ENCODE data around the gene PCDHGA5. TPM values are rescaled to one million over a fixed set of nuclear protein-coding genes. Genes with fewer than 3 reads are reported as not detected.
"Not testable (repeated sequence)": the region's sequence is repeated elsewhere in the genome, so short reads cannot be mapped to it uniquely, and the experiment has no call there.

The PCDHGA5 gene
- total and polyA plus RNA-seq, 12 donors = 0.59 to 9.7 (median 6.9) TPM

DNA sequence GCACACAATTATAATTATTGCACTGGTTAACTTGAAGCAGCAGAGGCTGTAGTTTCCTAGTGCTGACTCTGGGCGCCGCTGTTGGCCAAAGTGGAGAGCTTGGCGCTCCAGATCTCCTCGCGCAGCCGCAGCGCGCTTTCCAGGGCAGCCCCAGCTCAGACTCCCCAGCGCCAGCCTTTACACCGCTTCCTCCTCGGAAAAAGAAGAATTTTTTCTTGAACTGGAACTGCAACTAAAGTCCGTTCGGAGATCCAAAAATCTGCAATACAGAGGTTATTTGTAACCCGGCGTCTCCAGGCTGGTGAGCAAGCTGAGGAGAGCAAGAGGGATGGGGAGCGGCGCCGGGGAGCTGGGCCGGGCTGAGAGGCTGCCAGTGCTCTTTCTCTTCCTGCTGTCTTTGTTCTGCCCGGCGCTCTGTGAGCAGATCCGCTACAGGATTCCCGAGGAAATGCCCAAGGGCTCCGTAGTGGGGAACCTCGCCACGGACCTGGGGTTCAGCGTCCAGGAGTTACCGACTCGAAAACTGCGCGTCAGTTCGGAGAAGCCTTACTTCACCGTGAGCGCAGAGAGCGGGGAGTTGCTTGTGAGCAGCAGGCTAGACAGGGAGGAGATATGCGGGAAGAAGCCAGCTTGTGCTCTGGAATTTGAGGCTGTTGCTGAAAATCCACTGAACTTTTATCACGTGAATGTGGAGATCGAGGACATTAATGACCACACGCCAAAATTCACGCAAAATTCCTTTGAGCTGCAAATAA, 23.8 kb downstream of the PCDHGA5 start, which contains the start of gene PCDHGB4:
PCDHGB4 (plus strand) TSS at position 142 of the 755 bp plus-strand sequence; CDS start at position 329, 187 bp downstream.
- WGBS, 2 donors = 16 to 18% methylated on average over 19 to 20 of the region's 40 CpGs
- peak; percentile 79 to 92 (median 85) for ATAC-seq
- TF ChIP-seq, protein P1, sequence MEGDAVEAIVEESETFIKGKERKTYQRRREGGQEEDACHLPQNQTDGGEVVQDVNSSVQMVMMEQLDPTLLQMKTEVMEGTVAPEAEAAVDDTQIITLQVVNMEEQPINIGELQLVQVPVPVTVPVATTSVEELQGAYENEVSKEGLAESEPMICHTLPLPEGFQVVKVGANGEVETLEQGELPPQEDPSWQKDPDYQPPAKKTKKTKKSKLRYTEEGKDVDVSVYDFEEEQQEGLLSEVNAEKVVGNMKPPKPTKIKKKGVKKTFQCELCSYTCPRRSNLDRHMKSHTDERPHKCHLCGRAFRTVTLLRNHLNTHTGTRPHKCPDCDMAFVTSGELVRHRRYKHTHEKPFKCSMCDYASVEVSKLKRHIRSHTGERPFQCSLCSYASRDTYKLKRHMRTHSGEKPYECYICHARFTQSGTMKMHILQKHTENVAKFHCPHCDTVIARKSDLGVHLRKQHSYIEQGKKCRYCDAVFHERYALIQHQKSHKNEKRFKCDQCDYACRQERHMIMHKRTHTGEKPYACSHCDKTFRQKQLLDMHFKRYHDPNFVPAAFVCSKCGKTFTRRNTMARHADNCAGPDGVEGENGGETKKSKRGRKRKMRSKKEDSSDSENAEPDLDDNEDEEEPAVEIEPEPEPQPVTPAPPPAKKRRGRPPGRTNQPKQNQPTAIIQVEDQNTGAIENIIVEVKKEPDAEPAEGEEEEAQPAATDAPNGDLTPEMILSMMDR (IDR thresholded peaks at IDR 0.05) = peak; percentile 14 to 64 (median 53)
- DNase-seq; intact Hi-C loops (cut with DNase I); H3K27ac ChIP-seq: not testable (repeated sequence)
- H3K4me1 ChIP-seq = peaks cover 0 to 14% (median 0%) of the 10 kb centered on the region in 9 donors
- peaks cover 0 to 50% (median 0%) of the 10 kb centered on the region in 7 donors for H3K27me3 ChIP-seq
- H3K4me3 ChIP-seq = peak within 1 kb of the TSS in 7 of 10 donors; percentile 4 to 42 (median 34)
- H3K9me3 ChIP-seq = peaks cover 0 to 97% (median 57%) of the 10 kb centered on the region in 11 donors
- H3K36me3 ChIP-seq = peaks cover 0 to 28% (median 0%) of the 10 kb centered on the region in 9 donors

DNA sequence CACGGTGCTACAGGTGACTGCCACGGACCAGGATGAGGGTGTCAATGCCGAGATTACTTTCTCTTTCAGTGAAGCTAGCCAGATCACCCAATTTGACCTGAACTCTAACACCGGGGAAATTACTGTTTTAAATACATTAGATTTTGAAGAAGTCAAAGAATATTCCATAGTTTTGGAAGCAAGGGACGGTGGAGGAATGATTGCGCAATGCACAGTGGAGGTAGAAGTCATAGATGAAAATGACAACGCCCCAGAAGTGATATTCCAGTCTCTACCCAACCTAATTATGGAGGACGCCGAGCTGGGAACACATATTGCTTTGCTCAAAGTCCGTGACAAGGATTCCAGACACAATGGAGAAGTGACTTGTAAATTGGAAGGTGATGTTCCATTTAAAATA, 24.7 kb downstream of the PCDHGA5 start:
- peaks cover 0 to 28% (median 3%) of the 10 kb centered on the region in 9 donors for H3K36me3 ChIP-seq
- 56 to 58% methylated on average over 10 of the region's 10 CpGs for WGBS, 2 donors
- peaks cover 0 to 50% (median 0%) of the 10 kb centered on the region in 7 donors for H3K27me3 ChIP-seq
- peaks cover 0 to 97% (median 62%) of the 10 kb centered on the region in 11 donors for H3K9me3 ChIP-seq
- H3K4me1 ChIP-seq = peaks cover 0 to 14% (median 0%) of the 10 kb centered on the region in 9 donors
- DNase-seq (no peak), ATAC-seq (no peak)
- no peak overlapping the region for H3K27ac ChIP-seq
- TF ChIP-seq, protein P1 (IDR thresholded peaks at IDR 0.05) = no peak
- intact Hi-C loops (cut with DNase I) = no loop called here
- no peak overlapping the region for H3K4me3 ChIP-seq

DNA sequence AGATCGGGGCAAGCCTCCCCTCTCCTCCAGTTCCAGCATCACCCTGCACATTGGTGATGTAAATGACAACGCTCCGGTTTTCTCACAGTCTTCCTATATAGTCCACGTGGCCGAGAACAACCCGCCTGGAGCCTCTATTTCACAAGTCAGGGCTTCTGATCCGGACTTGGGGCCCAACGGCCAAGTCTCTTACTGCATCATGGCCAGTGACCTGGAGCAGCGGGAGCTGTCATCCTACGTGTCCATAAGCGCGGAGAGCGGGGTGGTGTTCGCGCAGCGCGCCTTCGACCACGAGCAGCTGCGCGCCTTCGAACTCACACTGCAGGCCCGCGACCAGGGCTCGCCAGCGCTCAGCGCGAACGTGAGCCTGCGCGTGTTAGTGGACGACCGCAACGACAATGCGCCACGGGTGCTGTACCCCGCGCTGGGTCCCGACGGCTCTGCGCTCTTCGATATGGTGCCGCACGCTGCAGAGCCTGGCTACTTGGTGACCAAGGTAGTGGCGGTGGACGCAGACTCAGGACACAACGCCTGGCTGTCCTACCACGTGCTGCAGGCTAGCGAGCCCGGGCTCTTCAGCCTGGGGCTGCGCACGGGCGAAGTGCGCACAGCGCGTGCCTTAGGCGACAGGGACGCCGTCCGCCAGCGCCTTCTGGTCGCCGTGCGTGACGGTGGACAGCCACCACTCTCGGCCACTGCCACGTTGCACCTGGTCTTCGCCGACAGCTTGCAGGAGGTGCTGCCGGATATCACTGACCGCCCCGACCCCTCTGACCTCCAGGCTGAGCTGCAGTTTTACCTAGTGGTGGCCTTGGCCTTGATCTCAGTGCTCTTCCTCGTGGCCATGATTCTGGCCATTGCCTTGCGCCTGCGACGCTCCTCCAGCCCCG, 25.4 kb downstream of the PCDHGA5 start:
- no peak for DNase-seq
- peaks cover 0 to 97% (median 65%) of the 10 kb centered on the region in 11 donors for H3K9me3 ChIP-seq
- H3K4me3 ChIP-seq = no peak overlapping the region
- H3K36me3 ChIP-seq = peaks cover 0 to 28% (median 3%) of the 10 kb centered on the region in 9 donors
- H3K27ac ChIP-seq = no peak overlapping the region
- ATAC-seq = no peak
- TF ChIP-seq, protein P1 (IDR thresholded peaks at IDR 0.05) = no peak
- 40% methylated on average over 77 of the region's 77 CpGs for WGBS, 2 donors
- H3K27me3 ChIP-seq = peaks cover 0 to 56% (median 0%) of the 10 kb centered on the region in 7 donors
- peaks cover 0 to 14% (median 0%) of the 10 kb centered on the region in 9 donors for H3K4me1 ChIP-seq
- intact Hi-C loops (cut with DNase I) = loop anchor here in 1 of 10 donors (5.0 kb wide), 1 partner anchor 37 kb away; the partner anchor contains the start of gene PCDHGB1
